K562 (cell line): ENCODE measurements around the gene DNAI1. TPM values are rescaled to one million over a fixed set of nuclear protein-coding genes. Genes with fewer than 3 reads are reported as not detected.

Experiments used
- MAFF ChIP-seq: IDR thresholded peaks from 2 replicates; pipeline ENCODE4 v1.6.1; 2012; ENCODE audit warnings: low read length, improper control_type of control experiment
- ZNF589 ChIP-seq: fragments of 200-800 bp; sonication (Bioruptor generic); IDR thresholded peaks from 2 replicates; pipeline ENCODE4 v1.6.1; 2016; ENCODE audit warnings: low read depth, missing genetic modification characterization, missing compliant biosample characterization
- polyA plus RNA-seq, 8 experiments: library from polyadenylated mRNA; depleted of rRNA in 4 of 8; stranded (reverse) in 5 of 8; unstranded in 3 of 8; fragments of >200 nt; fragmentation: Nextera tagmentation in 2 of 8; fragmentation: Illumina TruSeq in 1 of 8; extraction: Ambion mirVana in 2 of 8; extraction: Trizol in 1 of 8; gene quantifications; 2 replicates each; pipeline versions ENCODE4 v1.2.1 to v1.2.3, GENCODE V29; 2011 to 2014; ENCODE audit warnings: inconsistent platforms in 1 of 8, missing spikeins in 1 of 8
- total RNA-seq, 7 experiments: library from RNA; depleted of rRNA in 6 of 7; stranded (reverse); fragments of >200 nt in 6 of 7; fragmentation: Illumina TruSeq in 2 of 7; extraction: Trizol in 2 of 7; gene quantifications; 2 replicates each; pipeline versions ENCODE4 v1.2.1 to v1.2.3, GENCODE V29; 2011 to 2021; ENCODE audit warnings: low replicate concordance in 1 of 7
- TF ChIP-seq, protein P1 (sequence below), 2 experiments: fragments of 200-800 bp in 1 of 2; sonication (Bioruptor generic) in 1 of 2; sonication (generic) in 1 of 2; formaldehyde crosslinking in 1 of 2; IDR thresholded peaks in 1 of 2; conservative IDR thresholded peaks in 1 of 2; 2 replicates each; pipeline versions ENCODE4 v1.5.0 to v1.6.1; 2016 to 2020; ENCODE audit warnings: missing compliant biosample characterization in 1 of 2, missing genetic modification characterization in 1 of 2, missing genetic modification reagents in 1 of 2
- TF ChIP-seq, protein P2 (sequence below): fragments of 450-650 bp; IDR thresholded peaks from 2 replicates; pipeline ENCODE4 v1.6.1; 2018; ENCODE audit not compliant: partially characterized antibody
- TF ChIP-seq, protein P3 (sequence below), 2 experiments: fragments of 450-650 bp in 1 of 2; sonication (generic) in 1 of 2; formaldehyde crosslinking; conservative IDR thresholded peaks; 2 replicates each; pipeline versions ENCODE4 v1.4.0 to v1.8.1; 2020 to 2022; ENCODE audit warnings: mild to moderate bottlenecking in 1 of 2, missing genetic modification reagents in 1 of 2

Gene DNAI1
- total and polyA plus RNA-seq, 9 of the 15 experiments (the other 6 are each of a cell fraction or from before 2014, with no cell fraction given) = 0.01 to 0.17 (median 0.04) TPM; not detected in 6

DNA sequence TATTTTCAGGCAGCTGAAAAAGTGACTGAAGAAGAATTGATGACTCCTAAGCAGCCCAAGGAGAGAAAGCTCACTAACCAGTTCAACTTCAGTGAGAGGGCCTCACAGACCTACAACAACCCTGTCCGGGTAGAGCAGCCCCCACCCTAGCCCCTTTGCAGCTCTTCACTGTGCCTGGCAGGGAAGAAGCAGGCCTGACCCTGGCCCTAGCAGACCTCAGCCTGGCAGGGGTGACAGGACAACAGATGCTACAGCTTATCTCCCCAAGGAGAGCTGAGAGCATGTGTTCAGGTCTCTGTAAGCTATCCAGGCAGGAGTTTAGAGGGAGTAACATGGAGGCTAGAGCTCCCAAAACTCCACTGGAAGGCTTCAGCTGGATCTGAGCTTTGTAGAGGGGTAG lies 31.8 kb downstream of the DNAI1 start (continued):
- TF ChIP-seq, protein P1, sequence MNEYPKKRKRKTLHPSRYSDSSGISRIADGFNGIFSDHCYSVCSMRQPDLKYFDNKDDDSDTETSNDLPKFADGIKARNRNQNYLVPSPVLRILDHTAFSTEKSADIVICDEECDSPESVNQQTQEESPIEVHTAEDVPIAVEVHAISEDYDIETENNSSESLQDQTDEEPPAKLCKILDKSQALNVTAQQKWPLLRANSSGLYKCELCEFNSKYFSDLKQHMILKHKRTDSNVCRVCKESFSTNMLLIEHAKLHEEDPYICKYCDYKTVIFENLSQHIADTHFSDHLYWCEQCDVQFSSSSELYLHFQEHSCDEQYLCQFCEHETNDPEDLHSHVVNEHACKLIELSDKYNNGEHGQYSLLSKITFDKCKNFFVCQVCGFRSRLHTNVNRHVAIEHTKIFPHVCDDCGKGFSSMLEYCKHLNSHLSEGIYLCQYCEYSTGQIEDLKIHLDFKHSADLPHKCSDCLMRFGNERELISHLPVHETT (CRISPR knock-in tag; conservative IDR thresholded peaks at IDR 0.05 in 1 of 2, IDR thresholded peaks at IDR 0.05 in 1 of 2) = no peak
- TF ChIP-seq MAFF = no peak
- no peak for TF ChIP-seq ZNF589
- TF ChIP-seq, protein P2, sequence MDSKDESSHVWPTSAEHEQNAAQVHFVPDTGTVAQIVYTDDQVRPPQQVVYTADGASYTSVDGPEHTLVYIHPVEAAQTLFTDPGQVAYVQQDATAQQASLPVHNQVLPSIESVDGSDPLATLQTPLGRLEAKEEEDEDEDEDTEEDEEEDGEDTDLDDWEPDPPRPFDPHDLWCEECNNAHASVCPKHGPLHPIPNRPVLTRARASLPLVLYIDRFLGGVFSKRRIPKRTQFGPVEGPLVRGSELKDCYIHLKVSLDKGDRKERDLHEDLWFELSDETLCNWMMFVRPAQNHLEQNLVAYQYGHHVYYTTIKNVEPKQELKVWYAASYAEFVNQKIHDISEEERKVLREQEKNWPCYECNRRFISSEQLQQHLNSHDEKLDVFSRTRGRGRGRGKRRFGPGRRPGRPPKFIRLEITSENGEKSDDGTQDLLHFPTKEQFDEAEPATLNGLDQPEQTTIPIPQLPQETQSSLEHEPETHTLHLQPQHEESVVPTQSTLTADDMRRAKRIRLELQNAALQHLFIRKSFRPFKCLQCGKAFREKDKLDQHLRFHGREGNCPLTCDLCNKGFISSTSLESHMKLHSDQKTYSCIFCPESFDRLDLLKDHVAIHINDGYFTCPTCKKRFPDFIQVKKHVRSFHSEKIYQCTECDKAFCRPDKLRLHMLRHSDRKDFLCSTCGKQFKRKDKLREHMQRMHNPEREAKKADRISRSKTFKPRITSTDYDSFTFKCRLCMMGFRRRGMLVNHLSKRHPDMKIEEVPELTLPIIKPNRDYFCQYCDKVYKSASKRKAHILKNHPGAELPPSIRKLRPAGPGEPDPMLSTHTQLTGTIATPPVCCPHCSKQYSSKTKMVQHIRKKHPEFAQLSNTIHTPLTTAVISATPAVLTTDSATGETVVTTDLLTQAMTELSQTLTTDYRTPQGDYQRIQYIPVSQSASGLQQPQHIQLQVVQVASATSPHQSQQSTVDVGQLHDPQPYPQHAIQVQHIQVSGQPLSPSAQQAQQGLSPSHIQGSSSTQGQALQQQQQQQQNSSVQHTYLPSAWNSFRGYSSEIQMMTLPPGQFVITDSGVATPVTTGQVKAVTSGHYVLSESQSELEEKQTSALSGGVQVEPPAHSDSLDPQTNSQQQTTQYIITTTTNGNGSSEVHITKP = no peak
- TF ChIP-seq, protein P3, sequence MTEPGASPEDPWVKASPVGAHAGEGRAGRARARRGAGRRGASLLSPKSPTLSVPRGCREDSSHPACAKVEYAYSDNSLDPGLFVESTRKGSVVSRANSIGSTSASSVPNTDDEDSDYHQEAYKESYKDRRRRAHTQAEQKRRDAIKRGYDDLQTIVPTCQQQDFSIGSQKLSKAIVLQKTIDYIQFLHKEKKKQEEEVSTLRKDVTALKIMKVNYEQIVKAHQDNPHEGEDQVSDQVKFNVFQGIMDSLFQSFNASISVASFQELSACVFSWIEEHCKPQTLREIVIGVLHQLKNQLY (CRISPR knock-in tag; conservative IDR thresholded peaks at IDR 0.05) = no peak
